SKM-1 (cell line): ENCODE measurements around the gene SDE2.
A peak's percentile ranks its signal among the peaks of the same experiment; 100 is the strongest.

Experiments
- DNase-seq: peaks from one replicate; lab custom pipeline; 2025; ENCODE audit not compliant: unreplicated experiment; lab: John Stamatoyannopoulos, UW

Gene SDE2

GRCh38 chr1:225999227-225999911, at the start of gene SDE2:
TSS of gene SDE2 (minus strand) at chr1:225999343. CDS start at chr1:225999312, 31 bp downstream.
- peak; percentile 100 for DNase-seq

- no peak for DNase-seq
These were observed 49.7 kb upstream of the SDE2 start for GRCh38 chr1:226048886-226049285.

GRCh38 chr1:226047495-226047894, 48.4 kb upstream of the SDE2 start:
- DNase-seq, result no peak

GRCh38 chr1:226046240-226046639, 47.1 kb upstream of the SDE2 start:
- no peak for DNase-seq

GRCh38 chr1:226044514-226045101, 45.5 kb upstream of the SDE2 start:
- no peak for DNase-seq

GRCh38 chr1:226041419-226041818, 42.3 kb upstream of the SDE2 start:
- DNase-seq, result no peak

- DNase-seq, result no peak
These were observed 39.5 kb upstream of the SDE2 start for GRCh38 chr1:226038661-226039060.

- no peak for DNase-seq
These were observed 36.8 kb upstream of the SDE2 start for GRCh38 chr1:226035915-226036314.

GRCh38 chr1:226034482-226034881, 35.3 kb upstream of the SDE2 start:
- DNase-seq, result peak; percentile 100

GRCh38 chr1:226033991-226034390, 34.8 kb upstream of the SDE2 start:
- DNase-seq, result no peak

GRCh38 chr1:226033582-226033981, 34.4 kb upstream of the SDE2 start:
- peak; percentile 62 for DNase-seq

GRCh38 chr1:226029568-226030225, 30.6 kb upstream of the SDE2 start:
- no peak for DNase-seq

GRCh38 chr1:226029093-226029496, 30.0 kb upstream of the SDE2 start:
- peak; percentile 87 for DNase-seq

GRCh38 chr1:226027538-226028217, 28.5 kb upstream of the SDE2 start:
- DNase-seq, result no peak

GRCh38 chr1:226026833-226027232, 27.7 kb upstream of the SDE2 start:
- no peak for DNase-seq

- no peak for DNase-seq
These were observed 24.6 kb upstream of the SDE2 start for GRCh38 chr1:226023735-226024134.

- DNase-seq, result no peak
These were observed 22.7 kb upstream of the SDE2 start for GRCh38 chr1:226021801-226022200.

GRCh38 chr1:226021401-226021800, 22.3 kb upstream of the SDE2 start:
- DNase-seq, result no peak

GRCh38 chr1:226019572-226019971, 20.4 kb upstream of the SDE2 start:
- DNase-seq, result no peak

- no peak for DNase-seq
These were observed 17.9 kb upstream of the SDE2 start for GRCh38 chr1:226017070-226017469.

- DNase-seq, result no peak
These were observed 10.5 kb upstream of the SDE2 start for GRCh38 chr1:226009650-226010044.
